IPS-NIHi11 (cell line): ENCODE data around the gene IRF1.
A peak's percentile ranks its signal among the peaks of the same experiment; 100 is the strongest.

ENCODE experiments used
- DNase-seq: peaks from one replicate; pipeline ENCODE4 v3.0.0; 2012; ENCODE audit warnings: mixed read lengths, low spot score

Gene IRF1

DNA sequence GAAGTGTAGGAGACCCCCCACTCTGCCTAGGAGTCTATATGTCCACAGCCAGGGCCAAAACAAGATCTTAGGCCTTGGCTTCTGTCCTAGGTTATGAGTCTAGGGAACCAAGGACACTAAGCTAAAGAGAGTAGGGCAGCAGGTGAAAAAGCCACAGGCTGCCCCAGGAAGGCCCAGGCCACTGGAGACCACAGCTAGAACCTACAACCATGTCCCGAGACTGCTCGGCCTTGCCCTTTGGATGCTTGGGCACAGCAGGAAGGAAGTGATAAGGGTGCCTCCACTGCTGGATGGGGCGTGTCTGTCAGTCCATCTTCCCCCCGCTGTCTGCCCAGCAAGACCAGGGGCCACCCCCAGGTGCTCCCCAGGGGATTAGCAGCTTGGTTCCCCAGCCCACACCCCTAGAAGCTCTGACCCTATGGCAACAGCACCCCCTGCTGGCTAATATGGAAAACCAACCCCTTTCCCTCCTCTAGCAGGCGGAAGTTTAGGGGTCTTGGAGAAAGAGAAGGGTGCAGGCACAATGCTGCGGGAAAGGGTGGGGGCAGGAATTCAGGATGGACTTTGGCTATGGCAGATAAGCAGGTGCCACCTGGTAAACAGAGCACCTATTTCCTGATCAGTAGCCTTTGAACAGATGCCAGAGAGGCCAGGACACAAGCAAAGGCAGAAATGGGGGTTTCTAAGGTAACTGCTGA, 10.5 kb upstream of the IRF1 start:
- DNase-seq = peak; percentile 68

DNA sequence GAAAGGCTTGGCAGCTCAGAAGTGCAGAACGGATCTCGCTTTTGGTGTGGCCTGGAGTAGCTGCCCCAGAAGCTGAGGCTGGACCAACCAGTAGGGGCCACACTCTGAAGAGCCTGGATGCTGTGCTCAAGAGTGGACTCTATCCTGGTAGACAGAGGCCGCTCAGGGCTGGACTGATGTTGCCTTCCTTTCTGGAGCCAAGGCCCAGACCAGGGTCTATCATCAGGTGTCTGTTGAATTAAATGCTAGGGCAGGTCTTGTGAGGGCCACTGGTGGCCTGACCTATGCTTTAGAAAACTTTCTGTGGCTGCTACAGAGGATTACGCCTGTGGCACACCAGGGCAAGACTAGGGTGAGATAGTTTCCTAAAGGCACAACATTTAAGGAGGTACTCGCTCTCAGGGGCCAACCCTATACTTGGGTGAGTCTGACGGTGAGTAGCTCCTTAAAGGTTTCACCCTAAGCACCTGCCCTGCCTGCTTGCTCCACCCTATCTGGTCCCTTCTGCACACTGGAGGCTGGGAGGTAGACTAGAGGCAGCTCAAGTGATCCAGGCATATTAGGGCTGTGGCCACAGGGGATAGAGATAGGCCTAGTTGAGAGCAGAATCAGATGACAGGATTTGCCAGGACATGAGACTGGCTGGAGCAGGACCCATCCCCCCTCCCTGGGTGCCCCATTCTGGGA, 9.8 kb upstream of the IRF1 start:
- no peak for DNase-seq

DNA sequence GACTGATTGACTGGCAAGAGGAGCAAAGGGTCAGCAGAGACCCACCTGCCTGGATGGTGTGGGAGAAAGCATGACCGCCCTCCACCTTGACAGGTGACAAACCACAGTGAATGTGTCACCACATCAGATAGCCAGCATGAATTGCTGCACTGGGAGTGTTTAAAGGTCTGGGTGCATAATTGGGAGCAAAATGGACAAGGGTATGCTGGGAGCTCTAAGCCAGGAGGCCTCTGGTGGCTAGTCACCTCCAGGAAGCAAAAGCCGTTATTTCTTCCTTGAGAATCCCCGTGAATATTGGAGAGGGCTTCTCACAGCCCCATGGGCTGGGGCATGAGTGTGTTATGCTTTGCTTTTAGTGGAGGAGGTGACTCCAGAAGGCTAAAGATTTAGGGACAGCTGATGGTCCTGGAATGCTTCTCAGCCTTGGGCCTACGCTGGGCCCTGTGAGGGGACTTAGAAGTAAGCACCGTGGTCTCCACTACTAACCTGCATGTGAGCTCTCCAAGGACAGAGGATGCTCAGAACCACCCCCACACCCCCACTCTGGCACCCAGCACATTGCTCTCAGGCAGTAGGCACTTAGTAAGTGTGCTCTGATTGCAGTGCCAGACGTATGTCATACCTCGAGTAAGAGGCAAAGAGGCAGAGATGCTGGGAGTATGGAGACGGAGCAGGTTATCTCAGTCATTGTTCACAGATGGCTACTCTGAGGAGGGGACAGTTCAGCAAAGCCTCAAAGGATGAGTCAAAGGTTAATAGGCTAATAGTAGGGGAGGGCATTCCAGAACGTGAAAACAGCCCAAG, 9.1 kb upstream of the IRF1 start:
- no peak for DNase-seq

DNA sequence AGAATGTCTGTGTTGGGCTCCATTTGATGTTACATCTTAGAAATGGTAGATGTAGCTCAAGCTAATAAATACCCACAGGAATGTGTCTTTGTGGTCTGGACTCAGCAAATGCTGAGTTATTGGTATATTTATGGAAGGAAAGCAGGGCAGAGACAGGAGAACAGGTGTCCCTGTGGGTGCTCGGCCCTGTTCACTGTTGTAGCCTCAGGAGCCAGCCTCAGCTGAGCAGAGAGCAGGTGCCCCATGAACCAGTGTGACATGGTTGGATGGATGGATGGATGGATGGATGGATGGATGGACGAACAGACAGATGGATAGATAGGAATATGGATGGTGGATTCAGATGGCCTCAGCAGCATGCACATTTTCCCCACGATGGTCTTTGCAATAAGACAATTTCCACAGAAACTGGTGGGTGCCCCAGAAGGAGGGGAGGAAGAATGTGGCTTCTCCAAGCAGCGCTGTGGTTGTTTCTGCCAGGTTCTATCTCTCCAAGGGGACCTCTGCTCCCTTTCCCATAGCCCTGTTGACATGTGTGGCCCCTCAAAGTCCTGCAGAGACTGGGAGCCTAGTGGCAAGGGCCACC, 8.2 kb upstream of the IRF1 start:
- no peak for DNase-seq

DNA sequence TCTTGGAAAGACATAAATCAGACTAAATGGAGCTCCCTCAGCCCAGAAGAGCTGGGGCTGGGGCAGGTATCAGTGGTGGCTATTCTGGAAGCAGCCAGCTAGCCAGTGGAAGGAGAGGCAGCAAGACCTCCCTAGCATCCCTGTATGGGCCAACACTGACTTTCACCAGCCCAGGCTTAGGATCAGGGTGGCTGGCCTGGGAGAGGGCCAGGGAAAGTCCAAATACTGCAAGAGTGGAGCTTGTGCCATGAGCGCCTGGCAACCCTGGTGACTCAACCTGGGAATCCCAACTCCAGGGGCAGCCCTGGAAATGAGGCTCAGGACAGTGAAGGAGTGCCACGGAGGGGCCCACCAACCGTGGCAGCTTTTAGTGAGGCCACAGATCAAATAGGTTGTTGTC, 7.6 kb upstream of the IRF1 start:
- DNase-seq = no peak

DNA sequence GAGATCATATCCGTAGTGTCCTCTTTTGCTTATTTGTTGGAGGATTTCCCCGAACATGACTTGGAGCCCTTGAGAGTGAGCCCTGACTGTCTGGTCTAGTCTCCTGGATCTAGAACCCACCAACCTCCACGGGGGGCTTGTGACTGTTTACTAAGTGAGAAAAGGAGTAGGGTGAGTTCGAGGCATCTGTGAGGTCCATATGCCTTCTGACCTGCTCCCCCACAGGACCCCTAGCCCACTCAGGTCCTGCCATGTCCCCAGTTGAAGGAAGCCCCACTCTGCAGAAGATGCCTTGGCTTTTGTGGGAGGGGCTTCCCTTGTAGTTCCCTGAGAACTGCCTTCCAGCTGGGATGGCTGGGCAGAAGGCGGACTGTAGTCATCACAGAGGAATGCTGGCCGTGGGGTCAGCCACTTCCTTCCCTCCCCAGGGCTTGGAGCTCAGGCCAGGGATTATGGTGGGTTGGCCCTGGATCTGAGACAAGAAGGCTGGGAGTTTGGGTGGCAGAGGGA, 7.0 kb upstream of the IRF1 start:
- peak; percentile 69 for DNase-seq

DNA sequence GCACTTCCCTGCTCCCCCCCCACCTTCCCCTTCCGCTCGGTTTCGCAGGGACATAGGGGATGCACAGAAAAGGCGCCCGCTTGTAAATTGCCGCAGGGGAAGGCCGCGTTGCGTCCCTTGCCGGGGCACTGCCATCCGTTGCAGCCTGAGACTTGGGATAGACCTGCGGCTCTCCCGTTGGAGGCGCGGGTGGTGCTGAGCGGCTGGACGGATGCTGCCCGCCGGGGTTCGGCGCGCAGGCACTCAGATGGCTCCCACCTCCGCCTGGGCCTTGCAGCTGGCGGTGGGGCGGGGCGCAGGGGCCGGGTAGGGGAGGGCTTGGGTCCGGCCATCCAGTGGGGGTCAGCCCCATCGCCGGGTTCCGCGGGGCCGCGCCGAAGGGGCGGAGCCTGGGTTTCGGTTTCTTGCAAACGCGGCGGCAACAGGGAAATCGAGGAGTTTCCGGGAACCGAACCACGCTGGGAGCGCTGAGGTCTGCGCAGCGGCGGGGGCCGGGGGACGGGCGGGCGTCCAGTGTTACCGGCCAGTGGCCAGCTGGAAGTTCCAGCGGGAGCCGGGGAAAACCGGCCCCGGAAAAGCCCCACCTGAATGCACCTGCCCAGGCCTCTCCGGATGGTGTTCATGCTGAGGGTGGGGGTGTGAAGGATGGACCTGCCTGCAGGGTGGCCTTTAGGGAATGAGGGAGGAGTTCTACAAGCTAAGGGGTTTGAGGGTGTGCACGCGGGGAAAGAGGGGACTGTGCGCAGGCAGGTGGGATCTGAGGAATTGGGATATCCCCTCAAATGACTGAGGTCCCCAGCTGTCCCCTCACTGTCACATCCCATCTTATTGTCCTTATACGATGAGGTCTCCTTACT, 6.3 kb upstream of the IRF1 start:
- peak; percentile 90 for DNase-seq

DNA sequence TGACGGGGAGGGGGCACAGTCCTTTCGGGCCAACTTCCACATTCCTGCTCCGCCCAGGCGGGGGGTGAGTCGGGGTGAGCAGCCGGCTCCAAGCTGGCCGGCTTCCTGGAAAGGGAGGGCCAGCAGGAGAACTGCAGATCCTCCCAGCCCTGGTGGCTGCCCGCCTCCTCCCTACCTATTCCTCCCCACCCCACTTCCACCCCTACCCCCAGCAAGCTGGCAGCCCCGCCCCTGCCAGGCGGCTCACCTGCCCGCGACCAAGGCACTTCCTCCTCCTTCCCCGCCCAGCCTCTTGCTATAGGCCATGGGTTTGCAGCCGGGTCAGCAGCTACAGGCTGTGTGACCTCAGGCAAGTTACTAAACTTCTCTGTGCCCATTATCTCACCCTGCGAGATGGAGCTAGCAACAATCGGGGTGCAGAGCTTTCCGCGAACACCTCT, 5.6 kb upstream of the IRF1 start:
- peak; percentile 85 for DNase-seq

DNA sequence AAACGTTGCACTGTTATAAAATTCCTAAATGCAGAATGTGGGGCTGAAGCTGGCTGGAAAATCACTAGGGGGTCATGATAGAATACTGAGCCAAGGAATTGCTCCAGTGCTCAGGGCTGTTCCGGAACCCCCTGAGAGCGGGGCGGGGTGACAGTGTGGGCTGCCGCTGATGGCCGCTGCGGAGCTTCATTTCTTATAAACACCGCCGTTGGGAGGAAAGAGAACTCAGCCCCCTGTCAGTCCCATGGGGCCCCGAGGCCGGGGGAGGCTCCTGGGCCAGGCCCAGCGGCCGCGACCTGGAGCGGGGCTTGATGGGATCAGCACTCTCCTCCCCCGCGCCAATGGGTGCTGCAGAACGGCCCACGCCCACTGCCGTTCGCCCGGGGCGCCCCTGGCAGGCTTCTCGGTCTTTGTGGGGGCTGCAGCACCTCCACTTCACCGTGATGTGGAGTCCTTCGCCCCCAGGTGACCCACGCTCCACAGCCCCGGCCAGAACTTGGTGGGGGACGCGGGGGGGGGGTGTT, 5.2 kb upstream of the IRF1 start:
- DNase-seq = peak; percentile 66

DNA sequence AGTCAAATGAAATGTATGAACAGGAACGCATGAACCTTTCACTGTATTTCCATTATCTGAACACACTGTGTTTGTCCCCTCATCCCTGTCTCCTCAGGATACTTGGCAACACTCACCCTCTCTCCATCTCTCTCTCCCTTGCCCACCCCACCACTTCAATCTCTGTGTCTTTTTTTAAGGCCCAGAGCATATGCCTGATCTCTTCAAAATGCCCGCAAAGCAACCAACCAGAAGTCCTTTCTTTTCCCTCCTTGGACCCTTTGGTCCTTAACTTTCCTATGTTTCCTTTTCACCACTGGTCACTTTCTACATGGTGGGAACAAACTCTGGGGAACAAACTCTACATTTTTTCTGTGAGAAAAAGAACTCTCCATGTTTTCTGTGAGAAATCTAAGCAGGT, 3.2 kb upstream of the IRF1 start:
- DNase-seq = no peak

DNA sequence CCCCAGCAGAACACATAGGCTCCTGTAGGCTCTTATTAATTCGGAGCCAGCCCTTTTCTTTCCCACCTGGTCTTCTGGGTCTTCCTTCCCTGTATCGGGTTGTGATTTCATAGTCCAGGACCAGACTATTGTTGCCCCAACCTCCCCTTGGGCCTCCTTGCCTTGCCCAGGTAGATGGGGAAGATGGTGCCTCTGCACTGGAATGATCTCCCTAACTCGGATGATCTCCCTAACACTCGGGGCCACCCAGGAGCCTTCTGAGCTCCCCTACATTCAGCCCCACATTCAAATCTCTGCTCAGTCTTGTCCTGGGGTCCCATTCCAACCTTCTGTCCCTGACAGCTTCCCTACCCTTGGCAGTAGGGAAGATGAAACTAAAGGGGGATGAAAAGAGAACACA, 2.7 kb upstream of the IRF1 start:
- DNase-seq = no peak

DNA sequence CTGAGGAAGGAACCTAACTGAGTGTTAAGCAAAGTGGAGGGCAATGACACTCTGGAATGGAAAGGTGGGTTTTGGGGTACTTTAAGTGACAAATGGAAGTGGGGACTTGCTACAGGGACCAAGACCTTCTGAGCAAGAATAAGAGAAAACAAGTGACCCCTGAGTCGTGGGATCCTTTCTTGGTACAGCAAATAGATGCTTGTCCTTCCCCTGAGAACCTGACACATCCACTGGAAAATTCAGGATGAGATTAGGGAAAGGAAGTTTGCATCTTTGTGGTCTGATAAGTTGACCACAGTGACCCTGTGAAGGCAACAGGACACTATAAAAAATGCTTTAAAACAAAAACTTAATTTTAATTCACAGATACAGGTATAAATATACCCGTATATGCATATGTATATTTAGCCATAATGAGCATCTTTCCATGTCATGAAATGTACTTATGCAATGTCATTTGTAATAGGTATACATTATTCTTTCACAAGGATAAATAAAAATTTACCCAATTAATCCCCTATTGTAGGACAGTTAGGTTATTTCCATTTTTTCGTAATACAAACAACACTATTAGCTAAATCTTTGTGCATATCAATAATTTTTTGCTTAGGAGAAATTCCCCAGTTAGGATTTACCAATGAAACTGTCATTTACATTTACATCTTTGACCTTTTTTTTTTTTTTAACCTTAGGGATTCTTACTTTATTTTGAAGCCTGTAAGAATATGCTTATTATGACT, 2.0 kb upstream of the IRF1 start:
- no peak for DNase-seq

DNA sequence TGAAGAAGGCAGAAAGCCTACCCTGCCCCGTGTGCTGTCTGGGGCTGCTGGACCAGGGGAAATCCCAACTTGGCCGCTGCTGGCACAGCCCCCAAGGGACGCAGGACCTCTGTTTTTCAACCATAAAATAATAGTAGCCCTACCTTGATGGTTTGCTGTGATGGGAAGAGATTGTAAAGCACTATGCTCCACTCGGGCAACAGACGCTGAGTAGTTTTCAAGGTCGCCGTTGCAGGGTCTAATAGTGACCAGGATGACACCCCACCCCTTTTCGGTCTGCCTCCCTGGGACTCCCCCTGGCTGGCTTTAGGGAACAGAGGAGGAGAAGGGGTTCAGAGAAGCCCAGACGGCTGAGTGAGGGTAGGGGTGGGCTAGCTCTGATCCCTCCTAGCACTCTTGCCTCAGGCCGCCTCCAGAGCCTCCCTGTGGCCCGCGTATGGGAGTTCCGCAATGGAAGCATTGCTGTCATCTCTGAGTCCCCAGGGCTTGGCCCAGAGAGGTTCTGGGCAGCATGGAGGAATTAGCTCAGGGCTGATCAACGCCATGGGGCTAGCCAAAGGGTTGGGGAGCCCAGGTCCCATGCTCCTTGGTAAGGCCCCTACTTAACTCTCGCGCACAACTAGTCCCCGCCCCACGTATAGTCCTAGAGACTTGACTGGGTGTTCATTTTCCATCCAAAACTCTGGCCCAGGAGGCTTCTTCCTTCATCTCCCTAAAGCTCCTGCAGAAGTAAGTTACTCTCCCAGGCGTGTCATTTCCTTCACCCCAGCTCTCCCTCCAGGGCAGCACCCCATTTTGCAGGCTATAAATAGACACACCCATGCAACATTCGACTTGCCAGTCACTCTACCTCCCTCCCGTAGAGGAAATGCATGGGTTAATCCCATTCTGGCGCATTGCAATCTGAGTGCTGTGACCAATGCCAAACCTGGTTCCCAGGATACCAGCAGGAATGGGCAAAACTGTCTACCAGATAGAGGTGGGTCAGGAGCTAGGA, 1.1 kb upstream of the IRF1 start:
- no peak for DNase-seq

DNA sequence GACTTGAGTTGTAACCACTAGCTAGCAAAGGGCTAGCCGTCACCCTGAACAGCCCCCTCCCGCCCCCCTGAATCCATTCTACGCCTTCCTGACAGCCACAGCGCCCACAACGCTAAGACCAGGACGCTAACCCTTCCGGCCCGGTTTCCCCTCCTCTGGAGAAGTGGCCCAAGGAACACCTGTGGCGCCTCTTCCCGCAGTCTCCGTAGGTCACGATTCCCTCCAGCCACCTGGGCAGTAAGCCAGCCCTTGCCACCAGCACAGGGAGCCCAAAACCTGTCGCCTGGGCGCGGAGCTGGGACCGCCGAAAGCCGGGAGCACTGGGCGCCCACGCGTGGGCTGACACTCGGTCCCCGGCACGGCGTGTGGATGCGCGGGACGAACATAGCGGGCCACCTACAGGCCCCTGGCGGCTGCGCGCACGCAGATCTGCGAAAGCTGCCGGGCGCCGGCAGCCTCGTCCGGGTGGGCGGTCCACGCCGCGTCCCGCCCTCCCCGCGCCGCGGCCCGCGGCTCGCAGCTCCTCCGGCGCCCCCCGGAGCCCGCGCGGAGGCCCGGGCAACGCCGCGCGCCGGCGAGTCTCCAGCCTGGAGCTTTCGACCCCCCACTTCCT, 596 bp downstream of the IRF1 start:
- DNase-seq = peak; percentile 72

DNA sequence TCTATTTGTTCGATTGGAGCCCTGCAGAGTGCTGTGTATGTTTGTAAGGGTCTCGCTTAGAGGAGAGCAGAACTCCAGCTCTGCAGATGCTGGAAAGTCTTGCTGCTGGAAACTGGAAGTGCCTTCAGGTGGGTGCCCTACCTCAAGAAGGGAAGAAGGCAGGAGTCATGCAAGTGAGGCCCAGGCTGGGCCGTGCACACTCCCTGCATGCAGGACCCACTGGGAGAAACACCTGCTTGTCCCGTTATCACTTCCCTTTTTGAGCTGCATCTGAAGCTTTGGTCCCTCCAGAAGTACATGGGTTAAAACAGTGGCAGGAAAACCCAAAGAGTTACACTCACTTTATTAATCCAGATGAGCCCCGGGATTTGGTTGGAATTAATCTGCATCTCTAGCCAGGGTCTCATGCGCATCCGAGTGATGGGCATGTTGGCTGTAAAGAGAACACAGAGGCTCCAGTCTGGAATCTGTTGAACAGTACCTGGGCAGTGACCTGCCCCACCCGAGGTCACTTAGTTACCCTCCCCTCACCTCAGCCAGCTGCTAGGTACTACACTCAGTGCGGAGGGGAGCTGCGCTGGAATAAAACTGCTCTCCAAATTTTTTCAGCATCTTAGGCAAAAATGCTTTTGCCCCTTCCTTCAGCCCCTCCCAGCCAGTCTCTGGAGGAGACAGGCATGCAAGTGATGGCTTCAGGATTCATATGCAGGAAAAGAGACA, 1.4 kb downstream of the IRF1 start:
- no peak for DNase-seq

DNA sequence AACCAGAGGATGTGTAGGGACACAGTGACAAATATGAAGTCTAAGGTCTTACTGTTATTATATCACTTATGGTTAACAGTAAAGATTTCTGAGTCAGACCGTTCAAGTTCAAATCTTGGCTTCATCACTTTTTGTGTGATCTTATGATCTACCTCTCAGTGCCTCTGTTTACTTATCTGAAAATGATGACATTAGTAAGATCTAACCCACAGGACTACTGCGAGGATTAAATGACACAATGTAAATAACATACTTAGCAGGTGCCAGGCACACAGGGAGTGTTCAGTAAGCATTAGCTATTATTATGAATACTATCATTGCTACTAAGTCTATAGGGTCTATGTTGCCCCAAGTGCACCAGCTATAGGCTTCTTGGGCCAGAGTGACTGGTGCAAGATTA, 2.0 kb downstream of the IRF1 start:
- DNase-seq = no peak

DNA sequence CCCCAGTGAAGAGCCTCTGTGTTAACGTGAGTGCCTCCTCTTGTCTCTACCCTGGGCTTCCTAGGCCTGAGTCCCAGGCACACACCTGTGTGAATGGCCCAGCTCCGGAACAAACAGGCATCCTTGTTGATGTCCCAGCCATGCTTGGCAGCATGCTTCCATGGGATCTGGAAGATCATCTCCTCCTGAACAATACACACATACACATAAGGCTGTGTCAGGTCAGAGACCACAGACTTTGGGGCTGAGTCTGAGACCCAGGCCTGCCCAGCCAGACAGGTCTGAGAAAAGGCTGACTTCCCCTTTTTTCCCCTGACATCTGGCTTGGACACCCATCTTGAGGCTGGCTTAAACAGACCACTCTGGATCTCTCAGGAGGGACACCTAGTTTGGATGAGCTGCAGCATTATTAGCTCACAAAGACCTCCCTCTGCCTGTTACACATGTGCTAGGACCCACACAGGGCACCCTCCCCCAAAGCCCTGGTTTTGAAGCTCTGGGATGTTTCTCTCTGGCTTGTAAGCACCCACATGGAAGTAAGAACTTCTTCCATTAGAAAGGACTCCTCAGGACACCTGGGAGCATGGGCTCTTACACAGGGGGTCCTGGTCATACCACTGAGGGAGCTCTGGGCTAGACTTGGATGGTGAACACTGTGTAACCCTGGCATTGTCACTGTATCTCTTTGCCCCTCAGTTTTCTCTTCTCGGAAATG, 2.6 kb downstream of the IRF1 start:
- no peak for DNase-seq

DNA sequence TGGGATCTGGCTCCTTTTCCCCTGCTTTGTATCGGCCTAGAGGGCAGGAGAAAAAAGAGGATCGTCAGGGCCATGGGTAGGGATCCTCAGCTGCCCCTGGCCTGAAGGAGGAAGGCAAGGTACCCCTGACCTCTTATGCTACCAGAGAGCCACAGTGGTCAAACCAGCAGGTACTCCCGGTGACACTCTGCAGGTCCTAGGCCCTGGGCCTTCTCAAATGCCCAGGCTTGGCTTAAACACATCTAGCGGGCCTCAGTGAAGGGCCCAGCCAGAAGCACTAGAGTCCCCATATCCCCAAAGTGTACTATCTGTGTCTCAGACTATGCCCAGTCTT, 3.5 kb downstream of the IRF1 start:
- no peak for DNase-seq
